ENCODE results near the gene DPP6. TPM values are rescaled to one million over a fixed set of nuclear protein-coding genes. Genes with fewer than 3 reads are reported as not detected.

The DPP6 gene
- total RNA-seq, 1 donor from 2014 or later = 0.39 TPM

DNA sequence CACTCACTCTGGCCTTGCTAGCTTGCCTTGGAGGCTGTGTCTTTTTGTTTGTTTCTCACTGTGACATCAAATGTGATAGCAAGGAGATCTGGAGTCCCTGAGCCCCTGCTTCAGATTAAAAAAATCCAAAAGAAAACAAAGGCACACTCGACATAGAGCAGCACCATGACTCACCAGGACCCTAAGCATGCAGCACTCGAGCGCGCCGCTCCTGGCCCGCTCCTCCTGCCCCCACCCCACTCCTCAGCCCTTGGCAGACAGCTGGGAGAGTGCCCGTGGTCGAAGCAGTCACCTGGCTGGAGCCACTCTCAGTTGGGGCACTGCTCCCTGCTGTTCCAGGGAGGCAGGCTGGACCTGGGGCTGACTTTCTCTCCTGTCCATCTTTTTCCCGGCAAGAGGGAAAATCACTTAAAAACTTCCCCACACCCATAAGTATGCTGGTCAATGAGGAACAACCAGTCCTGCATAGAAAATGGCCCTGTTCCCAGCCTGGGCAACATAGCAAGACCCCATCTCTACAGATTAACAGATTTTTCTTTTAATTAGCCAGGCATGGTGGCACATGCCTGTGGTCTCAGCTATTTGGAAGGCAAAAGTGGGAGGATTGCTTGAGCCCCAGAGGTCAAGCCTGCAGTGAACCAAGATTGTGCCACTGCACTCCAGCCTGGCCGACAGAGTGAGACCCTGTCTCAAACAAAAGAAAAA is 822.4 kb downstream of the DPP6 start:
- Histone ChIP-seq H2AFZ (replicated peaks) (no peak overlapping the region), H3K4me2 (no peak overlapping the region)

DNA sequence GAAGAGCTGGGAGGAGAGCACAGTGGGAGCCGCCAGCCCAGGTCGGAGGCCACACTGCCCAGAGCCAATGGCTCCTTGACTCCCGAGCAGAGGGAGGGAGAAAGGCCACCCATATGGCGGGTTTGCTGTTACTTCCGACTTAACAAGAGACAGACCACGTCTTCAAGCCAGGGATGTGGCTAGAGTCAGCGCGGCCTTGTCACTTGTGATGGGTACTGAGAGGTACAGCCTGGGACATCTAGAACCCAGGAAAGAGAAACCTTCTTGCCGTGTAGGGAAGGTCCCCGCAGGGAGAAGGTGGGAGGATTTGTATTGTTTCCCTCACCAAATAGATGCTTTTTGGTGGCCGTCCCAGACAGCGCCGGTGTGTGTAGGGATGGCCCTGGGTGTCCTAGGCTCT is 823.1 kb downstream of the DPP6 start:
- Histone ChIP-seq H3K79me2 (ENCODE audit: low read depth) (no peaks in the 10 kb centered on the region), H3K4me1 (peaks cover 13% of the 10 kb centered on the region), H3K27me3 (no peaks in the 10 kb centered on the region), H3K4me2 (no peak overlapping the region), H3K36me3 (no peaks in the 10 kb centered on the region), H3K4me3 (no peak overlapping the region), H2AFZ (replicated peaks) (no peak overlapping the region), H3K9me3 (ENCODE audit: low read depth) (no peaks in the 10 kb centered on the region), H3F3A (ENCODE audit: low read depth) (peaks cover 16% of the 10 kb centered on the region), H3K27ac (no peak overlapping the region), H3K9ac (no peak overlapping the region), H4K20me1 (ENCODE audit: low read depth) (no peaks in the 10 kb centered on the region)
- H3K36me3 Mint-ChIP-seq = no peaks in the 10 kb centered on the region
- no peak for DNase-seq (ENCODE audit: low spot score)
- H3K27ac Mint-ChIP-seq = no peak overlapping the region
- peaks cover 17% of the 10 kb centered on the region for H3K27me3 Mint-ChIP-seq (ENCODE audit: insufficient read depth, low read depth)
- H3K4me1 Mint-ChIP-seq = peaks cover 34% of the 10 kb centered on the region
- H3K4me3 Mint-ChIP-seq = no peak overlapping the region
- H3K9me3 Mint-ChIP-seq = no peaks in the 10 kb centered on the region
- TF ChIP-seq, protein P1, sequence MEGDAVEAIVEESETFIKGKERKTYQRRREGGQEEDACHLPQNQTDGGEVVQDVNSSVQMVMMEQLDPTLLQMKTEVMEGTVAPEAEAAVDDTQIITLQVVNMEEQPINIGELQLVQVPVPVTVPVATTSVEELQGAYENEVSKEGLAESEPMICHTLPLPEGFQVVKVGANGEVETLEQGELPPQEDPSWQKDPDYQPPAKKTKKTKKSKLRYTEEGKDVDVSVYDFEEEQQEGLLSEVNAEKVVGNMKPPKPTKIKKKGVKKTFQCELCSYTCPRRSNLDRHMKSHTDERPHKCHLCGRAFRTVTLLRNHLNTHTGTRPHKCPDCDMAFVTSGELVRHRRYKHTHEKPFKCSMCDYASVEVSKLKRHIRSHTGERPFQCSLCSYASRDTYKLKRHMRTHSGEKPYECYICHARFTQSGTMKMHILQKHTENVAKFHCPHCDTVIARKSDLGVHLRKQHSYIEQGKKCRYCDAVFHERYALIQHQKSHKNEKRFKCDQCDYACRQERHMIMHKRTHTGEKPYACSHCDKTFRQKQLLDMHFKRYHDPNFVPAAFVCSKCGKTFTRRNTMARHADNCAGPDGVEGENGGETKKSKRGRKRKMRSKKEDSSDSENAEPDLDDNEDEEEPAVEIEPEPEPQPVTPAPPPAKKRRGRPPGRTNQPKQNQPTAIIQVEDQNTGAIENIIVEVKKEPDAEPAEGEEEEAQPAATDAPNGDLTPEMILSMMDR (IDR thresholded peaks at IDR 0.05) = no peak
- TF ChIP-seq EZH2 (IDR thresholded peaks at IDR 0.05) = no peak

More for the DNA sequence above, 822.4 kb downstream of the DPP6 start:
- Histone ChIP-seq H3K79me2 (ENCODE audit: low read depth) (no peaks in the 10 kb centered on the region), H3K4me1 (peaks cover 13% of the 10 kb centered on the region), H3K27ac (no peak overlapping the region), H3F3A (ENCODE audit: low read depth) (peaks cover 16% of the 10 kb centered on the region), H3K27me3 (no peaks in the 10 kb centered on the region), H4K20me1 (ENCODE audit: low read depth) (no peaks in the 10 kb centered on the region), H3K9ac (no peak overlapping the region), H3K4me3 (no peak overlapping the region), H3K9me3 (ENCODE audit: low read depth) (no peaks in the 10 kb centered on the region), H3K36me3 (no peaks in the 10 kb centered on the region)
- TF ChIP-seq EZH2phosphoT487 (IDR thresholded peaks at IDR 0.05) (no peak), EZH2 (IDR thresholded peaks at IDR 0.05) (no peak)
- TF ChIP-seq, protein P1 (IDR thresholded peaks at IDR 0.05) = no peak
- Mint-ChIP-seq H3K27ac (peak overlapping the region; percentile 10), H3K4me3 (no peak overlapping the region), H3K4me1 (peaks cover 34% of the 10 kb centered on the region), H3K27me3 (ENCODE audit: insufficient read depth, low read depth) (peaks cover 17% of the 10 kb centered on the region), H3K9me3 (no peaks in the 10 kb centered on the region), H3K36me3 (no peaks in the 10 kb centered on the region)
- no peak for DNase-seq (ENCODE audit: low spot score)

DNA sequence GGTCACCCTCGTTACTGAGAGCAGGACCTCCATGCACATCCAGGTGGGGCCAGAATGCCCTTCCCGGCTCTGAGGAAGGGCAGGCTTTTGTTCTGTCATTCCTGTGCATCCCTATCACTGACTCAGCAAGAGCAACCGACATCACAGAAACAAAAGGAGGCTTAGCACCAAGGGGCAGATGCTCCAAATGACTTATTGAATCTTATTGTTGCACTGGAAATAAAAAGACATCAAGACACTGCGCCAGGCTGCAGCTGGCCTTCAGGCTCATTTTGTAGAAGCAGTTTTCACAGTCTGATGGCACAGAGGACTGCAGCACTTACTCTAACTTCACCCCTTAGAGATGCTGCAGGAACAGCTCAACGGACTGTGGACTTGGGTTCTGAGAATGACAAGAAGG is 824.3 kb downstream of the DPP6 start:
- Mint-ChIP-seq H3K27ac (no peak overlapping the region), H3K27me3 (ENCODE audit: insufficient read depth, low read depth) (peaks cover 17% of the 10 kb centered on the region), H3K4me3 (no peak overlapping the region), H3K4me1 (peaks cover 29% of the 10 kb centered on the region), H3K9me3 (no peaks in the 10 kb centered on the region), H3K36me3 (no peaks in the 10 kb centered on the region)
- no peak for TF ChIP-seq EZH2 (IDR thresholded peaks at IDR 0.05)
- peak; percentile 23 for TF ChIP-seq EZH2phosphoT487 (IDR thresholded peaks at IDR 0.05)
- no peaks in the 10 kb centered on the region for H3K9me3 ChIP-seq (ENCODE audit: low read depth)
- H4K20me1 ChIP-seq (ENCODE audit: low read depth) = no peaks in the 10 kb centered on the region
- no peaks in the 10 kb centered on the region for H3K36me3 ChIP-seq
- H3K27ac ChIP-seq = no peak overlapping the region
- peak overlapping the region; percentile 34 for H3K4me2 ChIP-seq
- H3F3A ChIP-seq (ENCODE audit: low read depth) = peaks cover 16% of the 10 kb centered on the region
- H3K79me2 ChIP-seq (ENCODE audit: low read depth) = no peaks in the 10 kb centered on the region
- no peaks in the 10 kb centered on the region for H3K27me3 ChIP-seq
- peak; percentile 64 for DNase-seq (ENCODE audit: low spot score)
- no peak overlapping the region for H2AFZ ChIP-seq (replicated peaks)
- no peak overlapping the region for H3K4me3 ChIP-seq
- peaks cover 13% of the 10 kb centered on the region for H3K4me1 ChIP-seq
- H3K9ac ChIP-seq = no peak overlapping the region

DNA sequence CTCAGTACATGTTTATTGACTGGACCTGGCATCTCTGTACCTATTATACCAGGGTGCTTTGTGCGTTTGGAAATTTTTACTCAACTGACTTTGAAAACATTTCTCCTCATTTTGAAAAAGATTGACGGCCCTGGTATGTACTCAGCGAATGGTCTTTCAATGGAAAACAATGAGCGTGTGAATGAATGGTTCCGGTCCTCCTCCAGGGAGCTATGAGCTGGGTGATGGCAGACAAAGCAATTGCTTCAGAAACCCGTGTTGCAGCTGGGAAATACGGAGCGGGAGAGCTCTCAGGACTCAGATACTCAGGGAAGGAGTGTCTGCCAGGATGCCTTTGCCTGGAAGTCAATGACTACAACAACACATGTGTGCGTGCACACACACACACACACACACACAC is 824.8 kb downstream of the DPP6 start:
- no peak for DNase-seq (ENCODE audit: low spot score)
- TF ChIP-seq, protein P1 (IDR thresholded peaks at IDR 0.05) = no peak
- TF ChIP-seq EZH2phosphoT487 (IDR thresholded peaks at IDR 0.05) = no peak
- no peak for TF ChIP-seq EZH2 (IDR thresholded peaks at IDR 0.05)
- no peak overlapping the region for H3K9ac ChIP-seq
- H3F3A ChIP-seq (ENCODE audit: low read depth) = peaks cover 16% of the 10 kb centered on the region
- no peaks in the 10 kb centered on the region for H4K20me1 ChIP-seq (ENCODE audit: low read depth)
- no peak overlapping the region for H2AFZ ChIP-seq (replicated peaks)
- Mint-ChIP-seq H3K9me3 (no peaks in the 10 kb centered on the region), H3K36me3 (no peaks in the 10 kb centered on the region), H3K27me3 (ENCODE audit: insufficient read depth, low read depth) (peaks cover 17% of the 10 kb centered on the region), H3K4me1 (peaks cover 26% of the 10 kb centered on the region), H3K4me3 (no peak overlapping the region), H3K27ac (no peak overlapping the region)
- H3K4me2 ChIP-seq = peak overlapping the region; percentile 34
- H3K36me3 ChIP-seq = no peaks in the 10 kb centered on the region
- no peaks in the 10 kb centered on the region for H3K79me2 ChIP-seq (ENCODE audit: low read depth)
- H3K4me1 ChIP-seq = peaks cover 13% of the 10 kb centered on the region
- H3K27me3 ChIP-seq = no peaks in the 10 kb centered on the region
- H3K9me3 ChIP-seq (ENCODE audit: low read depth) = no peaks in the 10 kb centered on the region
- H3K27ac ChIP-seq = no peak overlapping the region
- no peak overlapping the region for H3K4me3 ChIP-seq

Data from neural progenitor cell (in vitro differentiated cells).